22Rv1 (cell line): ENCODE data around the gene PGAM1.

Experiments used
- H3K27ac ChIP-seq: fragments of 450-650 bp; 2 replicates; pipeline ENCODE4 v1.5.1; 2017
- CTCF ChIP-seq: fragments of 450-650 bp; IDR thresholded peaks from 2 replicates; pipeline ENCODE4 v1.5.1; 2017; ENCODE audit warnings: mild to moderate bottlenecking
- ZFX ChIP-seq: fragments of 450-650 bp; IDR thresholded peaks from 2 replicates; pipeline ENCODE4 v1.6.1; 2017; ENCODE audit warnings: antibody characterized with exemption, borderline replicate concordance

Gene PGAM1

GRCh38 chr10:97450828-97451227 lies 24.8 kb downstream of the PGAM1 start:
- TF ChIP-seq CTCF (no peak), ZFX (no peak)
- H3K27ac ChIP-seq = no peak overlapping the region

GRCh38 chr10:97451605-97452004 lies 25.6 kb downstream of the PGAM1 start:
- H3K27ac ChIP-seq = no peak overlapping the region
- TF ChIP-seq ZFX (no peak), CTCF (no peak)

- H3K27ac ChIP-seq = no peak overlapping the region
- TF ChIP-seq CTCF = no peak
- TF ChIP-seq ZFX = no peak
Measured at GRCh38 chr10:97452352-97452751, 26.4 kb downstream of the PGAM1 start.

GRCh38 chr10:97454330-97455036 lies 28.5 kb downstream of the PGAM1 start:
- H3K27ac ChIP-seq = no peak overlapping the region
- TF ChIP-seq ZFX = no peak
- no peak for TF ChIP-seq CTCF

GRCh38 chr10:97456034-97456685 lies 30.2 kb downstream of the PGAM1 start:
- no peak overlapping the region for H3K27ac ChIP-seq
- TF ChIP-seq ZFX (no peak), CTCF (no peak)

- no peak for TF ChIP-seq ZFX
- no peak overlapping the region for H3K27ac ChIP-seq
Measured at GRCh38 chr10:97456686-97457065, 30.7 kb downstream of the PGAM1 start.

- TF ChIP-seq CTCF = no peak
- no peak overlapping the region for H3K27ac ChIP-seq
Measured at GRCh38 chr10:97459111-97459510, 33.1 kb downstream of the PGAM1 start.

GRCh38 chr10:97459933-97460332 lies 33.9 kb downstream of the PGAM1 start:
- no peak for TF ChIP-seq ZFX
- TF ChIP-seq CTCF = no peak
- H3K27ac ChIP-seq = no peak overlapping the region
